ENCODE measurements around the gene B9D1.

DNA sequence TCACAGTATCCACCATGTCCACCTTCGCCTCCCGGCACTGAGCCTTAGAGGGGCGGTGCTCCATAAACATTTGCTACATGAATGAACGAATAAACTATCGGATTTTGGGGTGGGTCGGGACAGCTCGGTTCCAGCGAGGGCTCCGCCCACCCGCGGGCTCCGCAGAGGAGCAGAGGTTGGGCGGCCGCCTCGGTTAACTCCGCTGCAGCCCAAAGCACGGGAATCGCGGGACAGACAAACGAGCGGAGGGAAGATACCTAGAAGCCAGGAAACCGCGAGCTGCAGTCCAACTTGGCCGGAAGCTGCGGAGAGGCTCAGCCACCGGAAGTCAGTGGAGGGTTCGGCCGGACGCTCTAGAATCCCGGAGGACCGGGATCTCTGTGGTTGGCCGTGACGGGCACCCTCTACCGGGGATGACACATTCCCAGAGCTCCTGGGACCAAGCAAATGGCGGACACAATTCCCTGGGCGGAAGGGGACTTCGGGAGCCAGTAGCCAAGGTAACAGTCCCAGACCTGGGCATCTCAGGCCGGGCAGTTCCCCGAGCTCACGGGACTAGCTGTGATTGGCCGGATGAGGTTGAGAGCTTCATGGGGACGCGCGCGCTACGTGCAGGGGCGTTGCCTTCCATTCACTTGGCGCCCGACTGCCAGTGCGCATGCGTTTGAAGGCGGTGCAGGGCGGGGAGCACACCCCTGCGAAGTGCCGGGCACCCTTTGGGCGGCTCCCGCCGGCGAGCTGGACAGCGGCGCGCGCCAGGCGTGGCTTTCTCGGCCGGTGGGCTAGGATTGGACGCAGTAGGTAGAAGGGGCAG lies 15.3 kb upstream of the B9D1 start:
- TF ChIP-seq, protein P1, sequence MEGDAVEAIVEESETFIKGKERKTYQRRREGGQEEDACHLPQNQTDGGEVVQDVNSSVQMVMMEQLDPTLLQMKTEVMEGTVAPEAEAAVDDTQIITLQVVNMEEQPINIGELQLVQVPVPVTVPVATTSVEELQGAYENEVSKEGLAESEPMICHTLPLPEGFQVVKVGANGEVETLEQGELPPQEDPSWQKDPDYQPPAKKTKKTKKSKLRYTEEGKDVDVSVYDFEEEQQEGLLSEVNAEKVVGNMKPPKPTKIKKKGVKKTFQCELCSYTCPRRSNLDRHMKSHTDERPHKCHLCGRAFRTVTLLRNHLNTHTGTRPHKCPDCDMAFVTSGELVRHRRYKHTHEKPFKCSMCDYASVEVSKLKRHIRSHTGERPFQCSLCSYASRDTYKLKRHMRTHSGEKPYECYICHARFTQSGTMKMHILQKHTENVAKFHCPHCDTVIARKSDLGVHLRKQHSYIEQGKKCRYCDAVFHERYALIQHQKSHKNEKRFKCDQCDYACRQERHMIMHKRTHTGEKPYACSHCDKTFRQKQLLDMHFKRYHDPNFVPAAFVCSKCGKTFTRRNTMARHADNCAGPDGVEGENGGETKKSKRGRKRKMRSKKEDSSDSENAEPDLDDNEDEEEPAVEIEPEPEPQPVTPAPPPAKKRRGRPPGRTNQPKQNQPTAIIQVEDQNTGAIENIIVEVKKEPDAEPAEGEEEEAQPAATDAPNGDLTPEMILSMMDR (IDR thresholded peaks at IDR 0.05): no peak
- TF ChIP-seq POLR2A (IDR thresholded peaks at IDR 0.05): peak; percentile 56 to 83 (median 80)
